ENCODE results near the gene PDXK. TPM values are rescaled to one million over a fixed set of nuclear protein-coding genes. Genes with fewer than 3 reads are reported as not detected.

PDXK gene
- total RNA-seq, 6 experiments from 2014 or later: 154 to 160 (median 157) TPM

DNA sequence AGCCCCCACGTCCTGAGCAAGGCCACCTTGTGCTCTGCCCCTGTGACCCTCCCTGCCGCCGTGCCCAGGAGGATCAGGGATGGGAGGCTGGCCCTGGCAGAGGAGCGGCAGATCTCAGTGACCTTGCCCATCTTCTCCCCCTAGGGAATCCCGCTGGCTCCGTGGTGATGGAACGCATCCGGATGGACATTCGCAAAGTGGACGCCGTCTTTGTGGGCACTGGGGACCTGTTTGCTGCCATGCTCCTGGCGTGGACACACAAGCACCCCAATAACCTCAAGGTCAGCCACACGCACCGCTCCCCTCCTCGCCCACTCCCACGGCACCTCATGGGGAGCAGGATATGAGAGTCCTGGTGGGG lies 34.5 kb downstream of the PDXK start:
- Mint-ChIP-seq H3K27me3 (ENCODE audit: insufficient read depth) (no peaks in the 10 kb centered on the region; the same call in none of the 2 replicates), H3K4me1 (ENCODE audit: low read depth) (no peaks in the 10 kb centered on the region), H3K4me3 (no peak overlapping the region), H3K9me3 (no peaks in the 10 kb centered on the region), H3K36me3 (ENCODE audit: low read depth) (peaks cover 27% of the 10 kb centered on the region), H3K27ac (no peak overlapping the region)
- TF ChIP-seq, protein P1, sequence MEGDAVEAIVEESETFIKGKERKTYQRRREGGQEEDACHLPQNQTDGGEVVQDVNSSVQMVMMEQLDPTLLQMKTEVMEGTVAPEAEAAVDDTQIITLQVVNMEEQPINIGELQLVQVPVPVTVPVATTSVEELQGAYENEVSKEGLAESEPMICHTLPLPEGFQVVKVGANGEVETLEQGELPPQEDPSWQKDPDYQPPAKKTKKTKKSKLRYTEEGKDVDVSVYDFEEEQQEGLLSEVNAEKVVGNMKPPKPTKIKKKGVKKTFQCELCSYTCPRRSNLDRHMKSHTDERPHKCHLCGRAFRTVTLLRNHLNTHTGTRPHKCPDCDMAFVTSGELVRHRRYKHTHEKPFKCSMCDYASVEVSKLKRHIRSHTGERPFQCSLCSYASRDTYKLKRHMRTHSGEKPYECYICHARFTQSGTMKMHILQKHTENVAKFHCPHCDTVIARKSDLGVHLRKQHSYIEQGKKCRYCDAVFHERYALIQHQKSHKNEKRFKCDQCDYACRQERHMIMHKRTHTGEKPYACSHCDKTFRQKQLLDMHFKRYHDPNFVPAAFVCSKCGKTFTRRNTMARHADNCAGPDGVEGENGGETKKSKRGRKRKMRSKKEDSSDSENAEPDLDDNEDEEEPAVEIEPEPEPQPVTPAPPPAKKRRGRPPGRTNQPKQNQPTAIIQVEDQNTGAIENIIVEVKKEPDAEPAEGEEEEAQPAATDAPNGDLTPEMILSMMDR (IDR thresholded peaks at IDR 0.05): no peak
- no peak for DNase-seq

DNA sequence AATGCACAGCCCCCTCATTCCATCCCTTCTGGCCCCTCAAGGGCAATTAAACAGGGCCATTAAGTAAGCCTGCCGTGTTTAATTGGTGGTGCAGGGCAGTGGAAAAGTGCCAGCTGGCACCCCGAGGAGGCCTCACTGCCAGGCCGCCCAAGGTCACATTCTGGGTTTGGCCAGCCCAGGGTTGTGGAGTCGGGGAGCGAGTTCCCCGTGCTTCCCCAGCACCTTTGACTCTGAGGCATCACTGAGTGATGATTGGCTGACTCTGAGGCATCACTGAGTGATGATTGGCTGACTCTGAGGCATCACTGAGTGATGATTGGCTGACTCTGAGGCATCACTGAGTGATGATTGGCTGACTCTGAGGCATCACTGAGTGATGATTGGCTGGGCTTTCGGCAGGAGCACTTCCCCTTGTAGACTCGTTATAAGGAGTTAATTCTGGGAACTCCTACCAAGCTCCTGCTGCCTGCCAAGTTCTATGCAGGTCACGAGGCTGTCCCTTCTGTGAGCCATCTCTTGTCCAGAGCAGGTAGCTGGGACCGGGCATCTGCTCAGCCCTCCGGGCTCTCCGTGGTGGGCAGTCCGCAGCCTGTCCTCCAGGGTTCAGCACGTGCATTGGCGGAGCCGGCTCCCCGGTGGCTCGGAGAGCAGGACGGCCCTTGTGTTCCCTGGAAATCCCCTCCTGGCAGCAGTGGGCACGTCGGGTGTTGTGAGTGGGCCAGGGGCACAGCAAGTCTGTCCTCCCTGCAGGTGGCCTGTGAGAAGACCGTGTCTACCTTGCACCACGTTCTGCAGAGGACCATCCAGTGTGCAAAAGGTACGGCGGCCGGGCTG lies 36.2 kb downstream of the PDXK start:
- H3K4me3 Mint-ChIP-seq: no peak overlapping the region
- H3K4me1 Mint-ChIP-seq (ENCODE audit: low read depth): no peaks in the 10 kb centered on the region
- no peak overlapping the region for H3K27ac Mint-ChIP-seq
- no peak for DNase-seq
- peaks cover 26% of the 10 kb centered on the region for H3K36me3 Mint-ChIP-seq (ENCODE audit: low read depth)
- TF ChIP-seq, protein P1 (IDR thresholded peaks at IDR 0.05): no peak
- H3K27me3 Mint-ChIP-seq (ENCODE audit: insufficient read depth): no peaks in the 10 kb centered on the region; the same call in none of the 2 replicates
- no peaks in the 10 kb centered on the region for H3K9me3 Mint-ChIP-seq

DNA sequence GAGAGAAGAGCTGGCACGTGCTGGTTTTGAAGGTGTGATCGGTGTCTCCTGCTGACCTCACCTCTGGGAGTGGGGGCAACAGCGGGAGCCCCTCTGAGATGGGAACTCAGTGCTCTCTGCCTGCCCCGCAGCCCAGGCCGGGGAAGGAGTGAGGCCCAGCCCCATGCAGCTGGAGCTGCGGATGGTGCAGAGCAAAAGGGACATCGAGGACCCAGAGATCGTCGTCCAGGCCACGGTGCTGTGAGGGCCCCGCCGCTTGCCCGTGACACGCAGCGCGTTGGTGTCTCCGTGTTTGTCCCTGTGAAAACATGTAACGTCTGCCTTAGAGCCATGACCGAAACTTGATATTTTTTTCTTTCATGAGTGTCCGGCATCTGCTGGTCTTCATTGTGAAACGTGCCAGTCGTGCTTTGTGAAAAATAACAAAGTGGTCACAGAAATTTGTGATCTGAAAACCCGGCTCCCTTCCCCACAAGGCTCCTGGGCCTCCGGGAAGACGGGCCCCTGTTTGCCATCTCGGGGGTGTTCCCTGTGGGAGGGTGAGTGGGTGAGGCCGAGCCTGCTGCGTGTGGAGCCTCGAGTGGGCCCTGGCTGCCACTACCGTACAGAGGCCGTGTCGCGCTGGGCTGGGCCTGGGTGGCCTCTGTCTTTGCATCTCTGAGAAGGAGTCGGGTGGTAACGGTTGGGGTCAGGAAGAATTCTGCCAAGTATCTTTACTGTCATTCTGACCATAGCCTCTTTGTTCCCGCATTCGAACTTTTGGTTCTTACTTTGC lies 37.1 kb downstream of the PDXK start:
- Mint-ChIP-seq H3K4me3 (no peak overlapping the region), H3K27me3 (ENCODE audit: insufficient read depth) (no peaks in the 10 kb centered on the region; the same call in 1 of the 2 replicates)
- TF ChIP-seq, protein P1 (IDR thresholded peaks at IDR 0.05): no peak

DNA sequence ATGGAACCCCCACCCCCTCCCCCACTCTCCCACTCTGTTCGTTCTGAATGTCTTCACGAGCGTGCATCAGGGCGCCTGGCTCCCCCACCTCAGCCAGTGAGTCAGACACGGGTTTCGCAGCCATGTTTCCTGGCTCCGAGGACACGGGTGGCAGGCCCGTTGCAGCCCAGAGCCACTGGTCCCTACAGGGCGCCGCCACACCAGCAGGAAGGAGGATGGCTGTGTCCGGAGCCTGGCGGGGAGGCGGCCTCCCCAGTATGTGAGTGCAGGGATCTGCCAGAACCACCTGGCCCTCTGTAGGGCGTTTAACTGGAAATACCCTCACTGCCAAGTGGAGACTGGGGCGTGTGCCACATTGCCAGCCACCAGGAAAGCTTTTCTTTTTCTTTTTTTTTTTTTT lies 38.7 kb downstream of the PDXK start:
- DNase-seq: no peak
- no peaks in the 10 kb centered on the region; the same call in 1 of the 2 replicates for H3K27me3 Mint-ChIP-seq (ENCODE audit: insufficient read depth)
- no peak overlapping the region for H3K27ac Mint-ChIP-seq
- TF ChIP-seq, protein P1 (IDR thresholded peaks at IDR 0.05): no peak
- no peaks in the 10 kb centered on the region for H3K4me1 Mint-ChIP-seq (ENCODE audit: low read depth)
- H3K4me3 Mint-ChIP-seq: no peak overlapping the region
- H3K9me3 Mint-ChIP-seq: no peaks in the 10 kb centered on the region
- H3K36me3 Mint-ChIP-seq (ENCODE audit: low read depth): peaks cover 24% of the 10 kb centered on the region

More for the DNA sequence above, 37.1 kb downstream of the PDXK start:
- Mint-ChIP-seq H3K9me3 (no peaks in the 10 kb centered on the region), H3K4me1 (ENCODE audit: low read depth) (no peaks in the 10 kb centered on the region), H3K36me3 (ENCODE audit: low read depth) (peaks cover 22% of the 10 kb centered on the region), H3K27ac (no peak overlapping the region)
- no peak for DNase-seq

DNA sequence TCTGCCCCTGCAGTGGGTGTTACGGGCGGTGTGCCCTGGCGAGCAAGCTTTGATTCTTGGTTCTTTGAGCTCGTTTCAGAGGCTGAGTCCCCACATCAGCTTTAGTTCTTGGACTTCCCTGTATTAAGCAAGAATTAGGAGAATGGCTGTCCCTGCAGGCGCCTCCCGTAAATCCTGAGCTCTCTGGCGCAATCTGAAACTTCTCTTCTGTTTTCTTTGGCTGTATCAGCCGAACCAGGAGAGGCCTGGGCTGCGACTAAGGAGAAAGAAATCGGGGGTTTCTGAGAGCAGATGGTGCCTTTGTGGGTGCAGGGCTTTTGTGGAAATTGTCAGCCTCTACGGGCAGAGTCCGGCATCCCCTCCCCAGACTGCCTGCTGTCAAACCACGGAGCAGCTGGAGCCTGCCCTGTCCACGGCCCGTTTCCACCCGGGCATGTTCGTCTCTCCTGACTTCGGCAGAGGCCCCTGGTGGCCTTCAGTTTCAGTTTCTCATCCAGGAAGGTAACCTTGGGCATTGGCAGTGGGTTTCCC lies 39.2 kb downstream of the PDXK start:
- H3K9me3 Mint-ChIP-seq: no peaks in the 10 kb centered on the region
- peaks cover 22% of the 10 kb centered on the region for H3K36me3 Mint-ChIP-seq (ENCODE audit: low read depth)
- DNase-seq: no peak
- TF ChIP-seq, protein P1 (IDR thresholded peaks at IDR 0.05): no peak
- H3K4me1 Mint-ChIP-seq (ENCODE audit: low read depth): no peaks in the 10 kb centered on the region
- H3K4me3 Mint-ChIP-seq: no peak overlapping the region
- no peak overlapping the region for H3K27ac Mint-ChIP-seq
- H3K27me3 Mint-ChIP-seq (ENCODE audit: insufficient read depth): no peaks in the 10 kb centered on the region; the same call in 1 of the 2 replicates

Measured in HFFc6 (cell line).